ENCODE measurements around the gene KRTAP2-2. TPM values are rescaled to one million over a fixed set of nuclear protein-coding genes. Genes with fewer than 3 reads are reported as not detected.

Gene KRTAP2-2, protein sequence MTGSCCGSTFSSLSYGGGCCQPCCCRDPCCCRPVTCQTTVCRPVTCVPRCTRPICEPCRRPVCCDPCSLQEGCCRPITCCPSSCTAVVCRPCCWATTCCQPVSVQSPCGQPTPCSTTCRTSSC
- not detected in 5 replicates for total RNA-seq (2022; extraction: Qiagen RNA extraction; ENCODE audit: low read depth)

DNA sequence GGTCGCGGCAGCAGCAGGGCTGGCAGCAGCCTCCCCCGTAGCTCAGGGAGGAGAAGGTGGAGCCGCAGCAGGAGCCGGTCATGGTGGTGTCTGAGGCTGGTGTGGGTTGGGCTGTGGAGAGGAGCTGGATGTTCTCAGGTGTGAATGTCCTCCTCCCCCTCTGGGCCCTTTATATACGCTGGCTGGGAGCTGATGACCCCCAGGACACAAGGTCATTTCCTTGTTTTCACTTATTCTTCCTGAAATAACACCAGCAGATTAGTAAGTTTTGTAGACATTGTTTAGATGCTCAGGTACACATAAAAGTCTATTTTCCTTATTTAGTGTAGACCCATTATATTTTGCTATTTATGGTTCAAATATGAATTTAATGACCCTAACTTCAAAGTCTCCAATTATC, at the start of gene KRTAP2-2:
TSS of gene KRTAP2-2 (minus strand) at position 101 of the 400 bp plus-strand sequence. CDS start at position 82, 19 bp downstream.

GRCh38 chr17:41101586-41102259, 46.7 kb upstream of the KRTAP2-2 start, which contains the start of gene KRTAP4-16:
Gene KRTAP4-16, minus strand, starts transcription at chr17:41102209. Its CDS starts 0 bp downstream, at chr17:41102209.

DNA sequence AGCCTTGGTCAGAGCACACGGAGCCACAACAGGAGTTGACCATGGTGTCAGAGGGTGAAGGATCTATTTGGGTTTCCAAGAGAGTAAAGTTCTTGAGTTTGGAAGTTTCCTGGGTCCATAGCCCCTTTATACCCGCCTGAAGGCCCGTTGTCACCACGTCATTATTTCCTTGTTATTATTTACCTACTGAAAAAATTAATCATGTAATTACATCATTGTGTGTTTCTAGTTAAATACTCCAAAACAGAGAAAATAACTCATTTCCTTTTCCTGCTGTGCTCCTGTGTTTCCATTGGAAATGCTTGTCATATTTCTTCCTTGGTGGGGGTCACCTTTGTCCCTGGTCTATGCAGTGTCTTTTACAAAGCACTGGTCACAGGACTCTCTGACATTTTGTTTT, 43.0 kb upstream of the KRTAP2-2 start, which contains the start of gene KRTAP4-8:
TSS of gene KRTAP4-8 (minus strand) at position 101 of the 400 bp plus-strand sequence. CDS start at position 43, 58 bp downstream.

GRCh38 chr17:41084100-41084856, 29.2 kb upstream of the KRTAP2-2 start, which contains the start of gene KRTAP4-7:
Gene KRTAP4-7, plus strand, starts transcription at chr17:41084150. Its CDS starts 57 bp downstream, at chr17:41084207.

DNA sequence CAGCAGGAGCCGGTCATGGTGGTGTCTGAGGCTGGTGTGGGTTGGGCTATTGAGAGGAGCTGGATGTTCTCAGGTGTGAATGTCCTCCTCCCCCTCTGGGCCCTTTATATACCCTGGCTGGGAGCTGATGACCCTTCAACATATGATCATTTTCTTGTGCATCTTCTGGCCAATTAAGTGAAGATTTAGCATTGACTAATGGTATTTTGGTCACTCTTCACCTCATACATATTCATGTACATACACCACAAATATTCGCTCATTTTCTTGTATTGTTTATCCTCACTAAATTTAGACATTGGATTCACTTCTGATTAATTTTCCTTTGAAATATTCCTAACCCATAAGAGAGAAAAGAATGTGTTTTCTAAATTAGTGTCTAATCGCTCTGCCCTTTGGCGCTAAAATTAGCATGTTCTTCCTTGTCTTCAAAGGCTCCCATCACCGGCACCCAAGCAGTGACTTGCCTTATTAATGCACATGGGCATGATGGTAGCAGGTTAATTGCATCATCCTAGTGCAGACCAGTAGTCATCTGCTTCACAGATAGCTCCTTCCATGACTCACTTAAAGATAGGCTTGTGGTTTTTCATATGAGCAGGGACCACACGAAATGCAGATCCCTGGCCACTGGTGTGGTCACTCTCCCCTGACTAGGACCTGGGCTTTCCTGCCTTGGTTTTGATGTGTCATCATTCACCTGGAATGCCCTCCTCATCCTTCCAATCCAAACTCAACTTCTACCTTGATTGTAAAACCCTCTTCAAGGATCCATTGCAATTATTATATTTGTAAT, 11.0 kb upstream of the KRTAP2-2 start, which contains the start of gene KRTAP2-4:
TSS of gene KRTAP2-4 (minus strand) at position 51 of the 796 bp plus-strand sequence. CDS start at position 17, 34 bp downstream.

DNA sequence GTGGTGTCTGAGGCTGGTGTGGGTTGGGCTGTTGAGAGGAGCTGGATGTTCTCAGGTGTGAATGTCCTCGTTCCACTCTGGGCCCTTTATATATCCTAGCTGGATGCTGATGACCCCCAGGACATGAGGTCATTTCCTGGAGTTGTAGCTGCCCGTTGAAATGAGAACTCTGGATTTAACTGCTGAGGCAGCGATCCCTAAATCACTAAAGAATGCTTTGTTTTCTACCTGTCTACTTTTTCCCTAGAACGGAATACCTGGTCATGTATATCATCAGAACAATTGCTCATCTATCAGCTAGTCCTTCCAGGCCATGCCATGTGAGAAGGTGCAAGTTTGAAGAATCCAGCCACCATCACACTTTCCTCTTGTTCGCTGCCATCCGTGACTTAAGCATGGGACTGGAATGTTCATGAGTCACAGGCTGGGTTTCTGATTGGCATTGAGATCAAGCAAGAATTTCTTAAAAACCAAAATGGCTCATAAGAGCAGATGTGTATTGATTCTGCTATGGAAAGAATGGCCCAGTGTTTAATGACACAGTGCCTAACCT, 5.1 kb upstream of the KRTAP2-2 start, which contains the start of gene KRTAP2-3:
TSS of gene KRTAP2-3 (minus strand) at position 63 of the 553 bp plus-strand sequence. CDS start 64 bp downstream, outside the sequence.

DNA sequence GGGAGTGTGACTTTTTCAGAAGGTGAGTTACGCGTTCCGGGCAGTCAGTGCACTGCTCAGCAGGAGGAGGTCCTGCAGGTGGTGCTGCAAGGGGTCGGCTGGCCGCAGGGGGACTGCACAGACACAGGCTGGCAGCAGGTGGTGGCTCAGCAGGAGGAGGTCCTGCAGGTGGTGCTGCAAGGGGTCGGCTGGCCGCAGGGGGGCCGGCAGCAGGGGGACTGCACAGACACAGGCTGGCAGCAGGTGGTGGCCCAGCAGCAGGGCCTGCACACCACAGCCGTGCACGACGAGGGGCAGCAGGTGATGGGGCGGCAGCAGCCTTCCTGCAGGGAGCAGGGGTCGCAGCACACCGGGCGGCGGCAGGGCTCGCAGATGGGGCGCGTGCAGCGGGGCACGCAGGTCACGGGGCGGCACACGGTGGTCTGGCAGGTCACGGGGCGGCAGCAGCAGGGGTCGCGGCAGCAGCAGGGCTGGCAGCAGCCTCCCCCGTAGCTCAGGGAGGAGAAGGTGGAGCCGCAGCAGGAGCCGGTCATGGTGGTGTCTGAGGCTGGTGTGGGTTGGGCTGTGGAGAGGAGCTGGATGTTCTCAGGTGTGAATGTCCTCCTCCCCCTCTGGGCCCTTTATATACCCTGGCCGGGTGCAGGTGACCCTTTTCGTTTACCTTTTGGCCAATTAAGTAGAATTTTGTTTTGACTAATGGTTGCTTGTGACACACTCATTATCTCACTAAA, 8.1 kb downstream of the KRTAP2-2 start, which contains the start of gene KRTAP2-1:
TSS of gene KRTAP2-1 (minus strand) at position 582 of the 731 bp plus-strand sequence. CDS start at position 533, 49 bp downstream.

GRCh38 chr17:41040783-41041571, 14.1 kb downstream of the KRTAP2-2 start, which contains the start of gene KRTAP1-1:
Gene KRTAP1-1, minus strand, starts transcription at chr17:41041450. Its CDS starts 53 bp downstream, at chr17:41041397.

GRCh38 chr17:41034346-41034935, 20.6 kb downstream of the KRTAP2-2 start, which contains the start of gene KRTAP1-3:
Gene KRTAP1-3, minus strand, starts transcription at chr17:41034874. Its CDS starts 53 bp downstream, at chr17:41034821.

DNA sequence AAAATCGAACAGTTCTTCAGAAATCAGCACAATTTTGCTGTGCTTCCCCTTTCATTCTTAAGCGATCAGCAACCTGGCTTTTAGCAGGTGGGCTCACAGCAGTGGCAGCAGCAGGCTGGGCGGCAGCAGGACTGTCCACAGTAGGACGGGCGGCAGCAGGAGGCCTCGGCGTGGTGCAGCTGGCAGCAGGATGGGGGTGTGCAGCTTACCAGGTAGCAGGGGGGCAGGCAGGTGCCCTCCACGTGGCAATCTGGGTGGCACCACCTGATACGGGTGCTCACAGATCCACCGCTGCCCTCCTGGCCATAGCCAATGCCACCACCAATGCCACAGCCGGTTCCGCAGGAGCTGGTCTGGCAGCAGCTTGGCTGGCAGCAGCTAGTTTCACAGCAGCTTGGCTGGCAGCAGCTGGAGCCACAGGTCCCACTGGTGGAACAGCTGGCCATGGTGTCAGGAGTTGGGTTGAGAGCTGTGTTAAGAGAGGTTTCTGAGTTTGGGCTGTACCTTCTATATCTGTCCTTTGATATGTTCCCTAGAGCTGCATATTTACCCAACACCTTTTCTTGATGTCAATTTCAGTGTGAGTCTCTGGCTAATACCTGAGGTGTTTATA, 25.3 kb downstream of the KRTAP2-2 start, which contains the start of gene KRTAP1-4:
TSS of gene KRTAP1-4 (minus strand) at position 563 of the 613 bp plus-strand sequence. CDS start at position 446, 117 bp downstream.

DNA sequence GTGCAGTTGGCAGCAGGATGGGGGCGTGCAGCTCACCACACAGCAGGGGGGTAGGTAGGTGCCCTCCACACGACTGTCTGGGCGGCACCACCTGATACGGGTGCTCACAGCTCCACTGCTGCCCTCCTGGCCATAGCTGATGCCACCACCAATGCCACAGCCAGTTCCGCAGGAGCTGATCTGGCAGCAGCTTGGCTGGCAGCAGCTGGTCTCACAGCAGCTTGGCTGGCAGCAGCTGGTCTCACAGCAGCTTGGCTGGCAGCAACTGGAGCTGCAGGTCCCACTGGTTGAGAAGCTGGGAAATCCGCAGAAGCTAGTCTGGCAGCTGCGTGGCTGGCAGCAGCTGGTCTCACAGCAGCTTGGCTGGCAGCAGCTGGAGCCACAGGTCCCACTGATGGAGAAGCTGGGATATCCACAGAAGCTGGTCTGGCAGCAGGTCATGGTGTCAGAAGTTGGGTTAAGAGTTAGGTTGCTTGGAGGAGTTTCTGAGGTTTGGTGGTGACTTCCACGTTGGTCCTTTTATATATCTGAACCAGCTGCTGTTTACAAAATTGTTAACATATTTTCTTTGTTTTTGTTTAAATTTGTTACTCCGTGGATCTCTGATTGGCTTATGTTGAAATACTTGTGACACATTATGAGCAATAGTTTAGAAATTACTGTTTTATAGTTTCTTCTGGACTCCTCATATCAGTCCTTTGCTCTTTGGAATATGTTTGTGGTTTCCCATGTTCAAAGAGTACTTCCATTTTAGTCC, 28.1 kb downstream of the KRTAP2-2 start, which contains the start of gene KRTAP1-5:
TSS of gene KRTAP1-5 (minus strand) at position 494 of the 757 bp plus-strand sequence. CDS start at position 441, 53 bp downstream.

GRCh38 chr17:41008811-41009210, 46.2 kb downstream of the KRTAP2-2 start, which contains the start of gene KRTAP3-1:
Gene KRTAP3-1, minus strand, starts transcription at chr17:41009128. Its CDS starts 54 bp downstream, at chr17:41009074.

Other genes starting within 250 kb of the KRTAP2-2 start
- gene KRT10, start 232.6 kb downstream of the KRTAP2-2 start, total RNA-seq (2022; extraction: Qiagen RNA extraction; ENCODE audit: low read depth) = 89.0 to 122 TPM (median 115 TPM) in 5 replicates
- not detected in 5 replicates for gene KRT12, start 188.0 kb downstream of the KRTAP2-2 start, total RNA-seq (2022; extraction: Qiagen RNA extraction; ENCODE audit: low read depth)
- gene KRT20, start 170.0 kb downstream of the KRTAP2-2 start, total RNA-seq (2022; extraction: Qiagen RNA extraction; ENCODE audit: low read depth) = 0.17 to 0.43 TPM (median 0.28 TPM) in 5 replicates
- 0.06 to 0.30 TPM (median 0.08 TPM) in 3 of 5 replicates, not detected in the others for gene KRT23, start 117.6 kb downstream of the KRTAP2-2 start, total RNA-seq (2022; extraction: Qiagen RNA extraction; ENCODE audit: low read depth)
- gene KRT39, start 88.3 kb downstream of the KRTAP2-2 start, total RNA-seq (2022; extraction: Qiagen RNA extraction; ENCODE audit: low read depth) = not detected in 5 replicates
- not detected in 5 replicates for gene KRT40, start 70.9 kb downstream of the KRTAP2-2 start, total RNA-seq (2022; extraction: Qiagen RNA extraction; ENCODE audit: low read depth)
- gene KRTAP3-3, start 61.1 kb downstream of the KRTAP2-2 start, total RNA-seq (2022; extraction: Qiagen RNA extraction; ENCODE audit: low read depth) = not detected in 5 replicates
- 0.36 to 0.50 TPM (median 0.42 TPM) in 3 of 5 replicates, not detected in the others for gene KRTAP3-2, start 55.3 kb downstream of the KRTAP2-2 start, total RNA-seq (2022; extraction: Qiagen RNA extraction; ENCODE audit: low read depth)
- gene KRTAP3-1, start 46.1 kb downstream of the KRTAP2-2 start, total RNA-seq (2022; extraction: Qiagen RNA extraction; ENCODE audit: low read depth) = not detected in 5 replicates
- gene KRTAP1-5, start 28.0 kb downstream of the KRTAP2-2 start, total RNA-seq (2022; extraction: Qiagen RNA extraction; ENCODE audit: low read depth) = not detected in 5 replicates
- gene KRTAP1-4, start 25.0 kb downstream of the KRTAP2-2 start, total RNA-seq (2022; extraction: Qiagen RNA extraction; ENCODE audit: low read depth) = not detected in 5 replicates
- gene KRTAP1-3, start 20.4 kb downstream of the KRTAP2-2 start, total RNA-seq (2022; extraction: Qiagen RNA extraction; ENCODE audit: low read depth) = not detected in 5 replicates
- not detected in 5 replicates for gene KRTAP1-1, start 13.8 kb downstream of the KRTAP2-2 start, total RNA-seq (2022; extraction: Qiagen RNA extraction; ENCODE audit: low read depth)
- gene KRTAP2-1, start 7.9 kb downstream of the KRTAP2-2 start, total RNA-seq (2022; extraction: Qiagen RNA extraction; ENCODE audit: low read depth) = not detected in 5 replicates
- not detected in 5 replicates for gene KRTAP2-3, start 4.9 kb upstream of the KRTAP2-2 start, total RNA-seq (2022; extraction: Qiagen RNA extraction; ENCODE audit: low read depth)
- not detected in 5 replicates for gene KRTAP2-4, start 10.6 kb upstream of the KRTAP2-2 start, total RNA-seq (2022; extraction: Qiagen RNA extraction; ENCODE audit: low read depth)
- not detected in 5 replicates for gene KRTAP4-7, start 28.9 kb upstream of the KRTAP2-2 start, total RNA-seq (2022; extraction: Qiagen RNA extraction; ENCODE audit: low read depth)
- gene KRTAP4-8, start 42.9 kb upstream of the KRTAP2-2 start, total RNA-seq (2022; extraction: Qiagen RNA extraction; ENCODE audit: low read depth) = 0.08 TPM in 1 of 5 replicates, not detected in the others
- not detected in 5 replicates for gene KRTAP4-16, start 47.0 kb upstream of the KRTAP2-2 start, total RNA-seq (2022; extraction: Qiagen RNA extraction; ENCODE audit: low read depth)
- gene KRTAP4-9, start 50.2 kb upstream of the KRTAP2-2 start, total RNA-seq (2022; extraction: Qiagen RNA extraction; ENCODE audit: low read depth) = not detected in 5 replicates
- gene KRTAP4-11, start 63.1 kb upstream of the KRTAP2-2 start, total RNA-seq (2022; extraction: Qiagen RNA extraction; ENCODE audit: low read depth) = not detected in 5 replicates
- not detected in 5 replicates for gene KRTAP4-12, start 69.0 kb upstream of the KRTAP2-2 start, total RNA-seq (2022; extraction: Qiagen RNA extraction; ENCODE audit: low read depth)
- gene KRTAP4-6, start 85.3 kb upstream of the KRTAP2-2 start, total RNA-seq (2022; extraction: Qiagen RNA extraction; ENCODE audit: low read depth) = not detected in 5 replicates
- gene KRTAP4-5, start 94.6 kb upstream of the KRTAP2-2 start, total RNA-seq (2022; extraction: Qiagen RNA extraction; ENCODE audit: low read depth) = not detected in 5 replicates
- not detected in 5 replicates for gene KRTAP4-4, start 105.5 kb upstream of the KRTAP2-2 start, total RNA-seq (2022; extraction: Qiagen RNA extraction; ENCODE audit: low read depth)
- not detected in 5 replicates for gene KRTAP4-3, start 113.0 kb upstream of the KRTAP2-2 start, total RNA-seq (2022; extraction: Qiagen RNA extraction; ENCODE audit: low read depth)
- gene KRTAP4-2, start 123.0 kb upstream of the KRTAP2-2 start, total RNA-seq (2022; extraction: Qiagen RNA extraction; ENCODE audit: low read depth) = not detected in 5 replicates
- 0.17 to 0.25 TPM (median 0.24 TPM) in 4 of 5 replicates, not detected in the other for gene KRTAP4-1, start 129.7 kb upstream of the KRTAP2-2 start, total RNA-seq (2022; extraction: Qiagen RNA extraction; ENCODE audit: low read depth)
- gene KRTAP9-1, start 134.7 kb upstream of the KRTAP2-2 start, total RNA-seq (2022; extraction: Qiagen RNA extraction; ENCODE audit: low read depth) = not detected in 5 replicates
- gene KRTAP9-2, start 171.4 kb upstream of the KRTAP2-2 start, total RNA-seq (2022; extraction: Qiagen RNA extraction; ENCODE audit: low read depth) = not detected in 5 replicates
- not detected in 5 replicates for gene KRTAP9-3, start 177.2 kb upstream of the KRTAP2-2 start, total RNA-seq (2022; extraction: Qiagen RNA extraction; ENCODE audit: low read depth)
- not detected in 5 replicates for gene KRTAP9-8, start 182.8 kb upstream of the KRTAP2-2 start, total RNA-seq (2022; extraction: Qiagen RNA extraction; ENCODE audit: low read depth)
- gene KRTAP9-4, start 194.5 kb upstream of the KRTAP2-2 start, total RNA-seq (2022; extraction: Qiagen RNA extraction; ENCODE audit: low read depth) = not detected in 5 replicates
- not detected in 5 replicates for gene KRTAP9-9, start 200.2 kb upstream of the KRTAP2-2 start, total RNA-seq (2022; extraction: Qiagen RNA extraction; ENCODE audit: low read depth)
- gene KRTAP9-6, start 210.1 kb upstream of the KRTAP2-2 start, total RNA-seq (2022; extraction: Qiagen RNA extraction; ENCODE audit: low read depth) = not detected in 5 replicates
- not detected in 5 replicates for gene KRTAP9-7, start 220.5 kb upstream of the KRTAP2-2 start, total RNA-seq (2022; extraction: Qiagen RNA extraction; ENCODE audit: low read depth)
- not detected in 5 replicates for gene KRTAP29-1, start 247.6 kb upstream of the KRTAP2-2 start, total RNA-seq (2022; extraction: Qiagen RNA extraction; ENCODE audit: low read depth)